ENCODE data around the gene EGFL7. TPM values are rescaled to one million over a fixed set of nuclear protein-coding genes. Genes with fewer than 3 reads are reported as not detected.

Gene EGFL7
- total RNA-seq, 1 donor from 2014 or later: 35.0 TPM

- peak overlapping the region; percentile 6 for H3K4me3 ChIP-seq (ENCODE audit: low read depth, low read length)
- no peak for TF ChIP-seq CTCF (conservative IDR thresholded peaks at IDR 0.05; ENCODE audit: low read depth, low read length)
- no peak for DNase-seq (ENCODE audit: low read depth)
Observed at GRCh38 chr9:136665704-136666371, 3.1 kb downstream of the EGFL7 start.

GRCh38 chr9:136666372-136667213 is 3.9 kb downstream of the EGFL7 start:
- DNase-seq (ENCODE audit: low read depth): no peak
- TF ChIP-seq CTCF (conservative IDR thresholded peaks at IDR 0.05; ENCODE audit: low read depth, low read length): no peak
- H3K4me3 ChIP-seq (ENCODE audit: low read depth, low read length): peak overlapping the region; percentile 6

DNA sequence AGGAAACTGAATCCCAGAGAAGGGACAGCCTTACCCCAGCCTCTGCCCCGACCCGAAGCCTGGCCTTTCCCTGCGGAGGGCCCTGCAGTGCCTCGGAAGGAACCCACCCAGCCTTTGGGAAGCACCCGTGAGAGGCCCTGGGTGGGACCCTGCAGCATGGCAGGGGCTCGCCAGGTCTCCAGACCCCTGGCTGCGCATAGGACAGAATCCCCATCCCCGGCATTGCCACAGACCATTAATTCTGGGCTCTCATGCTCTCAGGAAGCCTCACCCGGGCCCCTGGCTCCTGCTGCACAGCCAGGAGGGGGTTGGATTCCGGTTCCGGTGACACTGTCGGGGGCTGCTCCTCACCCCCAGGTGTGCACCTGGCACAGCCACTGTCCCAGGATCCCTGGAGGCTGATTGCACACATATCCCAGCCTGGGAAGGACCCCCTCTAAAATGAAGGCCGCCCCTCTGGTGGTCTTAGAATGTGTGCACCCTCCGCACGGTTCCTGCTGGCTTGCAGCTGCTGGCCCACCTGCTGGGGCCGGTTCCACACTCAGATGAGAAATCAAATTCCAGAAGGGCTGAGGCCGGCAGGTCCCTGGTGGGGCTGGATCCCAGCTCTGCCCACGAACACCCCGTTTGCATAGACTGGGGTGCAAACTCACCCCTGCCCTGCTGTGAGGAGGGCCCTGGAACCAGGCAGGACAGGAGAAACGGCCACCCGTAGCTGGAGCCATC is 4.7 kb downstream of the EGFL7 start:
- TF ChIP-seq CTCF (conservative IDR thresholded peaks at IDR 0.05; ENCODE audit: low read depth, low read length): no peak
- DNase-seq (ENCODE audit: low read depth): no peak
- no peak overlapping the region for H3K4me3 ChIP-seq (ENCODE audit: low read depth, low read length)

GRCh38 chr9:136667940-136668760 is 5.4 kb downstream of the EGFL7 start:
- H3K4me3 ChIP-seq (ENCODE audit: low read depth, low read length): no peak overlapping the region
- TF ChIP-seq CTCF (conservative IDR thresholded peaks at IDR 0.05; ENCODE audit: low read depth, low read length): no peak
- no peak for DNase-seq (ENCODE audit: low read depth)

- DNase-seq (ENCODE audit: low read depth): no peak
- no peak for TF ChIP-seq CTCF (conservative IDR thresholded peaks at IDR 0.05; ENCODE audit: low read depth, low read length)
- H3K4me3 ChIP-seq (ENCODE audit: low read depth, low read length): no peak overlapping the region
Observed at GRCh38 chr9:136668983-136669790, 6.5 kb downstream of the EGFL7 start.
